IPS DF 6.9 (cell line): ENCODE measurements around the gene VPS13D.

Experiments
- DNase-seq: peaks from one replicate; pipeline ENCODE4 v3.0.0-alpha.2; 2013; ENCODE audit warnings: low read depth, low spot score
- H3K27ac ChIP-seq: one replicate; pipeline ENCODE4 v1.5.1; 2013; ENCODE audit warnings: low read length, control low read depth
- H3K27me3 ChIP-seq: 2 replicates; pipeline ENCODE4 v1.6.1; 2013; ENCODE audit warnings: mild to moderate bottlenecking, low read length; ENCODE audit not compliant: control insufficient read depth, insufficient read depth
- H3K36me3 ChIP-seq: 2 replicates; pipeline ENCODE4 v1.6.1; 2013; ENCODE audit warnings: low read length; ENCODE audit not compliant: control insufficient read depth, insufficient read depth
- H3K4me1 ChIP-seq: 2 replicates; pipeline ENCODE4 v1.6.1; 2013; ENCODE audit warnings: low read length; ENCODE audit not compliant: control insufficient read depth, insufficient read depth
- H3K4me3 ChIP-seq: 2 replicates; pipeline ENCODE4 v1.5.1; 2013; ENCODE audit warnings: mild to moderate bottlenecking, low read length
- H3K9me3 ChIP-seq: 2 replicates; pipeline ENCODE4 v1.6.1; 2013; ENCODE audit warnings: low read length, inconsistent platforms; ENCODE audit not compliant: control insufficient read depth, insufficient read depth
- WGBS: extraction: QIAGEN DNeasy Blood & Tissue Kit; methylation state at CpG from one replicate; pipeline ENCODE4 v1.1.7; 2013; ENCODE audit warnings: mixed read lengths, missing lambda C conversion rate; ENCODE audit not compliant: insufficient read length, insufficient coverage; 5-methylcytosine and 5-hydroxymethylcytosine counted together

VPS13D gene

DNA sequence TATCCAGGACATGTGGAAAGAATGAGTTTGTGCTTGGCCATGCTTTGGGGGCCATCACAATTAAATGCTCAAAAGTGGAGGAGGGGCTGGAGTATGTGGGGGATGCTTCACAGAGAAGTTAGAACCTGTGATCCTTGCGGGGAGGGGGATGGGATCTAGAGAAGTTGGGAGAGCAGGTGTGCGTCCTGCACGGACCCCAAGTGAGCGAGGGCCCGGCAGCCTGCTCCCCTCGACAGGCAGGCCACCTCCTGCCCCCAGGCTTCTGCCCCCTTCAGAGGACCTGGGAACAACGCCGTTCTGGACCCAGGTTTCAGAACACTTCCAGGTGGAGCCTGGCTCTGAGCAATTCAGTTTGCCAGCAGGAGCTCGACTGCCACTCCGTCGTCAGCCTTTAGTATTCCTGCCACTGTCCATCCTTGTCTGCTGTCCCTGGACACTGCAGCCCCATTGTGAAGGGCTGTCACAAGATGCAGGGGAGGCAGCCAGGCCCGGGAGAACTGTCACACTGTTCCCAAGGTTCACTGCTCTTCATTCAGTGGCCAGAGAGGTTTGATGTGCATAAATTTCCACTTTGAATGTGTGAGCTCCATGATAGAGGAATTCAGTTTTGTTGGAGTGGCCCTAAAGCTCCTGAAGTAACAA lies 275.9 kb downstream of the VPS13D start:
- H3K36me3 ChIP-seq, result no peaks in the 10 kb centered on the region

DNA sequence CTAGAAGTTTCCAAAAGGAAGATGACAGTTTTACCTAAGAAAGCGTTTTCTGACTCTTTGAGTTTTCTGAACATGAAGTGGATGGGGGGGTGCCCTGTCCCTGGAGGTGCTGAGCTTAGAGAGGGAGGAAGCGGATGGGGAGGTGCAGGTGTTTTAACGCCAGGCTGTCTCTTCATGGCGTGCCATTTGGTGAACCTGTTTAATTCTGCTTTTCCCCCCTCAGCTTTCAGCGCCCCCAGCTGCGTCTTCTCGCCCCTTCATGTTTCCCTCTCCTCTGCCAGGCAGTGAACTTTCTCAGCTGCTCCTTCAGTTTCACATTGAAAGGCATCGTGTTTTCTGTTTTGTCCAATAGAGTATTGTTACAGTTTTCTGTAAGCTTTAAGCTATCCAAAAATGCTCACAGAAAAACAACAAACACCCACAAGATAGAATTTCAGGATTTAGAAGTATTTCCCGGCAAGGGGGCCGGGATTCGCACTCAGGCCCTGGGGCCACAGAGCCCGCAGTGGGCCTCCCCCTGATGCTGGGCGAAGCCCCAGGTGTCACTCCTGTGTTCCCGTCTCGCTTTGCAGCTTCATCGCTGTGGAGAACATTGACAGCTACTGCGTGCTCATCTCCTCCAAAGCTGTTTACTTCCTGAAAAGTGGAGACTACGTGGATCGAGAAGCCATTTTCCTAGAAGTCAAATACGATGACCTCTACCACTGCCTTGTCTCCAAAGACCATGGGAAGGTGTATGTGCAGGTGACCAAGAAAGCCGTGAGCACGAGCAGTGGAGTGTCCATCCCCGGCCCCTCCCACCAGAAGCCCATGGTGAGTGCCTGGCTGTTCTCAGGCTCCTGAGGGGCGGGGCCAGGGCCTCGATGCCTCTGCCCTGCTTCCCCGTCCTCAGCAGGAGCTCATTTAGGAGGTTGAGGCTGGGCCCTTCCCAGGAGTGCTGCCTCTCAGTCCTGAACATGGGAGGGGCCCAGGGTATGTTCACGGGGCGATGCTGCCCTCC lies 276.8 kb downstream of the VPS13D start:
- Histone ChIP-seq H3K4me1 (peaks cover 1% of the 10 kb centered on the region; the same call in 1 of the 2 replicates), H3K27ac (no peak overlapping the region), H3K36me3 (no peaks in the 10 kb centered on the region), H3K4me3 (no peak overlapping the region), H3K27me3 (no peaks in the 10 kb centered on the region), H3K9me3 (no peaks in the 10 kb centered on the region)
- WGBS, result no CpG with 5 or more reads among the region's 28 CpGs
- no peak for DNase-seq

More for the DNA sequence above, 275.9 kb downstream of the VPS13D start:
- WGBS, result no CpG with 5 or more reads among the region's 12 CpGs
- Histone ChIP-seq H3K9me3 (no peaks in the 10 kb centered on the region), H3K4me1 (peaks cover 1% of the 10 kb centered on the region; the same call in 1 of the 2 replicates), H3K27me3 (no peaks in the 10 kb centered on the region), H3K27ac (no peak overlapping the region), H3K4me3 (no peak overlapping the region)
- no peak for DNase-seq

DNA sequence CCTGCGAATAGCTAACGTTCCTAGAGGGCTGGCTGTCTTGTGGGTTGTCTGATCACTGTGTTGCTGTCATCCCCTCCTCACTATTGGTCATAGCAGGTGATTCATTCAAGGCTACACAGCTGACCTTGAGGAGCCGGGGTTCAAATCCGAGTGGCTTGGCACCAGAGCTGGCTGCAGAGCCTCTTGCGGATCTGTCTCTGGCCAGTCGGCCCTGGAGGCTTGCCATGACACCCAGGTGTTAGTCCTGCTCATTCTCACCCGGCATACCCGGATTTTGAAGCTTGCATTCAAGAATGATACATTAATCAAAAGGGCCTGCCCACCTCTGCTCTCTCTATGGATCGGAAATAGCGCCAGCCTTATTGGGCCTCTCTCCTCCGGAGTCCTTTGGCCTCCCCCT lies 277.8 kb downstream of the VPS13D start:
- WGBS, result no CpG with 5 or more reads among the region's 11 CpGs
- no peaks in the 10 kb centered on the region for H3K9me3 ChIP-seq
- DNase-seq, result no peak
- H3K27ac ChIP-seq, result no peak overlapping the region
- H3K27me3 ChIP-seq, result no peaks in the 10 kb centered on the region
- no peaks in the 10 kb centered on the region for H3K36me3 ChIP-seq
- no peak overlapping the region for H3K4me3 ChIP-seq
- peaks cover 1% of the 10 kb centered on the region; the same call in 1 of the 2 replicates for H3K4me1 ChIP-seq

DNA sequence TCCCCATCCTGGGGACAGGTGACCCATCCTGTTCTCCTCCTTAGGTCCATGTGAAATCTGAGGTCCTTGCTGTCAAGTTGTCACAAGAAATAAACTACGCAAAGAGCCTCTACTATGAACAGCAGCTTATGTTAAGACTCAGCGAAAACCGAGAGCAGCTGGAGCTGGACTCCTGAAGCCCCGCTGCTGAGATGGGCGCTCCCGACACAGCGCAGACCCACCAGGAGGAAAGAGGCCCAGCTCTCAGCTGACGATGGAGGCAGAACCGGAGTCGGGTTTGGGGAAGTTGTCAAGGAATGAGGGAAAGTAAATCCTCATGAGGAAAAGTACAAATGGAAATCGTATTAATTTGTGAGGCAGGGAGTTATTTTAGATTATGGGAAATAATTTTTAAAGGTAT lies 279.0 kb downstream of the VPS13D start:
- Histone ChIP-seq H3K36me3 (no peaks in the 10 kb centered on the region), H3K9me3 (no peaks in the 10 kb centered on the region), H3K27me3 (no peaks in the 10 kb centered on the region), H3K4me3 (no peak overlapping the region), H3K4me1 (peaks cover 1% of the 10 kb centered on the region; the same call in 1 of the 2 replicates), H3K27ac (no peak overlapping the region)
- DNase-seq, result no peak
- 100% methylated on average over 1 of the region's 11 CpGs for WGBS

DNA sequence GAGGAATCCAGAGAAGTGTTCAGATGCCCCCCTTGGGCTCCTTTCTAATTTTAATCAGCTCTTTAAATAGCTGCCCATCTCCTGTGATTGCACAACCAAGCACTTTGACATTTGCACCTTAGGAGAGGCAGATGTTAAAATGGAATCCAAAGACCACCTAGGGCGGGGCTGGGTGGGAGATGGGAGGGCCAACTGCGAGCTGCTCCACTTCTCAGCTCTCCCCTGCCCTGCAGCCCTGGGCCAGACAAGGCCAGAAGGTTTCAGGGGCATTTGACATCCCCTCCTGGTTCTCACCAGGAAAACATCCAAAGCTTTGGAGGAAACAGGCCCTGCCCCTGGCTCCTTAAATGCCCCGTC lies 281.3 kb downstream of the VPS13D start:
- no peak overlapping the region for H3K27ac ChIP-seq
- H3K4me1 ChIP-seq, result peaks cover 1% of the 10 kb centered on the region; the same call in 1 of the 2 replicates
- WGBS, result no CpG with 5 or more reads among the region's 3 CpGs
- no peaks in the 10 kb centered on the region for H3K36me3 ChIP-seq
- no peaks in the 10 kb centered on the region for H3K27me3 ChIP-seq
- no peak overlapping the region for H3K4me3 ChIP-seq
- DNase-seq, result no peak
- no peaks in the 10 kb centered on the region for H3K9me3 ChIP-seq

DNA sequence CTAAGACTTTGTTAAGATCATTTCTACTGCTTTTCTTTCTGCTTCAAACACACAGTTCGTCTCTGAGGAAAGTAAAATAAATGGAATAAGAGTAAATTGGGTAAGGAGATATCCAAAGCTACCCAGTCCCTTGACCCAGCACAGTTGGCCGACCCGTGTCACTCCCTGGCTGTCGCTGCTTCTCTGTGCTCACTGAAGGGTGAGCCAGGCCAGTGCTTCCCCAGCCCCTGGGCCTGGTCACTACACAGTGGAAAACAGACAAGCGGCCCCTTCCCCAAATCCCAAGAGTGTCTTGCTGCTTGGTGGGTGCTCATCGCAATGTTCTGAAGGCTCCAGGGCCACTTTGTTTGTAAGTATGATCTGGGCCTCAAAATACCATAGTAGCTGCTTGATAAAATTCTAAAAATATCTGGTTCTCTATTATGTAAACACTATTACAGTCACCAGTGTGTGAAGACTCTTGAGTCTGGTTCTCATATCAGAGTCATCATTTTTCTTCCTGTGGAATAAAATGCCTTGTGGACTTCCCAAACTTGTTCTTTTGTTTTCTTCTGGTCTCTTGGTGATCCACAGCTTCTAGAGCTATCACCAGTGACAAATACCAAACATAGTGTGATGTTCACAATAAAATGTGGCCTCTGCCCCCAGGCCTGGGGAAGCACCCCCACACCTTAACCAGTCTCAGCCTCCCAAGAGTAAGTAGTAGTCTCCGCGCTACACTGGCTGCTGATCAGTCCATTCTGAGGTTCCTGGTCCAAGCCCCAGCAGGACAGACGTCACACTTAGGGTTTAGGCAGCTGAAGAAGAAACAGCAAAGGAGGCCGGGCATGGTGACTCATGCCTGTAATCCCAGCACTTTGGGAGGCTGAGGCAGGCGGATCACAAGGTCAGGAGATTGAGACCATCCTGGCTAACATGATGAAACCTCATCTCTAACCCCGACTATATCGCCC lies 282.0 kb downstream of the VPS13D start:
- no peak for DNase-seq
- H3K4me1 ChIP-seq, result peaks cover 1% of the 10 kb centered on the region; the same call in 1 of the 2 replicates
- no peak overlapping the region for H3K27ac ChIP-seq
- H3K9me3 ChIP-seq, result no peaks in the 10 kb centered on the region
- H3K36me3 ChIP-seq, result no peaks in the 10 kb centered on the region
- 100% methylated on average over 1 of the region's 13 CpGs for WGBS
- no peak overlapping the region for H3K4me3 ChIP-seq
- H3K27me3 ChIP-seq, result no peaks in the 10 kb centered on the region

DNA sequence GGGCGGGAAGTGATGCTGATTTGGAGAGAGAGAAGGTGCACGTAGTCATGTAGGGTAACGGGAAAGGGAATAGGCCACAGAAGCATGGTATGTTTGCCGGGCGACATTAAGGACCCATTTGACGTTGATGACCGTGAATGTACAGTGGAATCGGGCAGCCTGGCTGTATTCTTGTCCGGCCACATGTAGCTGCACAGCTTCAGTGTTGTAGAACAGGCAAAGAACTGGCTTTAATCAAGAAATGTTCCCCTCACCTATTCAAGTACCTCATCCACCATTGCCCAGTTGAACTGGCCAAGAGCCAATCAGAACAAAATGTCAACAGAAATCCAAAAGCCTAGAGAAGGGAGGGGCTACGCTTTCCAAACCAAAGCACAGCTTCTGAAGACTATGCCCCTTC lies 283.4 kb downstream of the VPS13D start:
- H3K4me1 ChIP-seq, result peaks cover 1% of the 10 kb centered on the region; the same call in 1 of the 2 replicates
- H3K27ac ChIP-seq, result no peak overlapping the region
- no peak for DNase-seq
- H3K27me3 ChIP-seq, result no peaks in the 10 kb centered on the region
- WGBS, result no CpG with 5 or more reads among the region's 10 CpGs
- H3K36me3 ChIP-seq, result no peaks in the 10 kb centered on the region
- no peaks in the 10 kb centered on the region for H3K9me3 ChIP-seq
- no peak overlapping the region for H3K4me3 ChIP-seq

DNA sequence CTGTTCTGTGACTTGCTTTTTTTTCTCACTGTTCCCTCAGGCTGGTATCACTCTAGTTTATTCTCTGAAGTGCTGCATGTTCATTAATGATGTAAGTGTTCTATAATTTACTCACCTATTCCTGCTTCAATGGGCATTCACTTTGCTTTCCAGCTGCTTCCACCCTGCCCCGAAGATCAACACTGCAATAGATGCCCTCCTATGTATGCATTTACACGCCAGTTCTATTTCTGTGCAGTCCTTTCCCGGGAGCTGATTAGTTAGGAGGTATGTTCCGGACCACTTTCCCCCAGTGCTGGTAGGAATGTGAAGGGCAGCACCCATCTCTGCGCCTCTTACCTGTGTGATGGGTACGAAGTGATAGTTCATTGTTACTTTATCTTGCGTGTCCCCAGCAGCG lies 284.8 kb downstream of the VPS13D start:
- H3K27ac ChIP-seq, result no peak overlapping the region
- WGBS, result no CpG with 5 or more reads among the region's 8 CpGs
- H3K4me1 ChIP-seq, result peaks cover 1% of the 10 kb centered on the region; the same call in 1 of the 2 replicates
- DNase-seq, result no peak
- no peaks in the 10 kb centered on the region for H3K36me3 ChIP-seq
- no peaks in the 10 kb centered on the region for H3K27me3 ChIP-seq
- H3K9me3 ChIP-seq, result no peaks in the 10 kb centered on the region
- no peak overlapping the region for H3K4me3 ChIP-seq

DNA sequence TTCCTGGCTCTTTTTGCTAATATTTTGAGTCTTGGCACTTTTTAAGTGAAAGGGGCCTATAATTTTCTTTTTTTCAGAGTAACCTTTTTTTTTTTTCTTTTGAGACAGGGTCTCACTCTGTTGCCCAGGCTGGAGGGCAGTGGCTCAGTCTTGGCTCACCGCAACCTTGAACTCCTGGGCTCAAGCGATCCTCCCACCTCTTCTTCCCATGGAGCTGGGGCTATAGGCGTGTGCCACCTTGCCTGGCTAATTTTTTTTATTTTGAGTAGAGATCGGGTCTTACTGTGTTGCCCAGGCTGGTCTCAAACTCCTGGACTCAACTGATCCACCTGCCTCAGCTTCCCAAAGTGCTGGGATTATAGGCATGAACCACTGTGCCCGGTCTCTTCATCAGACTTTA lies 285.4 kb downstream of the VPS13D start:
- Histone ChIP-seq H3K27ac (no peak overlapping the region), H3K4me3 (no peak overlapping the region), H3K27me3 (no peaks in the 10 kb centered on the region), H3K36me3 (no peaks in the 10 kb centered on the region), H3K9me3 (no peaks in the 10 kb centered on the region), H3K4me1 (peaks cover 1% of the 10 kb centered on the region; the same call in 1 of the 2 replicates)
- DNase-seq, result no peak
- no CpG with 5 or more reads among the region's 5 CpGs for WGBS

DNA sequence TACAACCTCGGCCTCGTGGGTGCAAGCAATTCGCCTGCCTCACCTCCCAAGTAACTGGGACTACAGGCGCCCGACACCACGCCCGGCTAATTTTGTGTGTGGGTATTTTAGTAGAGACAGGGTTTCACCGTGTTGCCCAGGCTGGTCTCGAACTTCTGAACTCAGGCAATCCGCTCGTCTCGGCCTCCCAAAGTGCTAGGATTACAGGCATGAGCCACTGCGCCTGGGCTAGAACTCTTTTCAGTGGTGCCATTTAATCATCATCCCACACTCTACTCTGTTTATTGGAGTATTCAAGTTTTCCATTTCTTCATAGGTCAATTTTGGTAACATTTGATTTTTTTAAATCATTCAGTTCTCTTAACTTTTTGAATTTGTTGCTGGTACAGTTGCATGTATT lies 286.9 kb downstream of the VPS13D start:
- Histone ChIP-seq H3K27me3 (no peaks in the 10 kb centered on the region), H3K36me3 (no peaks in the 10 kb centered on the region), H3K9me3 (no peaks in the 10 kb centered on the region), H3K27ac (no peak overlapping the region), H3K4me3 (no peak overlapping the region), H3K4me1 (no peaks in the 10 kb centered on the region)
- DNase-seq, result no peak
- WGBS, result no CpG with 5 or more reads among the region's 13 CpGs
